Measurements from ENCODE around the gene MORN5.

Gene MORN5

DNA sequence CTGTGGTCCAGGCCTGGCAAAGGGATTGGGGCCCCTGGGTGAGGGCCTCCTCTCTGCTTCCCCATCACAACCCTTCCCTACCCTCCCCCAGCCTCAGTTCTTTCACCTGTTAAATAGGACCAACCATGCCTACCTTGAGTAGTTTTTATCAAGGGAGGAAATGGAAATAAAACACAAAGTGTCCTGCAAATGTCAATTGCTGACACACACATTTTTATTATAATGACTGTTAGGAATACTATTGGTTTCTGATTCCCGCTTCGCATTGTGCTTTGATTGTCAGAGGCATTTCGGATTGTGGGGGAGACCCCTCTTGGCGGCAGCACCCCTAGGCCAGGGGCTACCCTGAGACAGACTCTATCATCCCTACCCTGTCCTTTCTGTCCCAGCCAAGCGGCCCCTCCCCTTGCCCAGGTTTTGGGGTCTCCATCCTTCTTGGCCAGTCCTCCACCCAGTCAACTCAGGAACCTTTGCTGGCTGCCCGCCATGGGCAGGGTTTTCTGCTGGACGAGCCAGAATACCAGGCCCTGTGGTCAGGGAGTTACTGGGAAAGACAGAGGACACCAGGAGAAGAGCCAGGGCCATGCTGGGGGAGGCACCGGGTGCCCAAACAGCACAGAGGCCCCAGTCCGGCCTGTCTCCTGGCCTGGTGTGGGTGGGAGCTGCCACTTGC is 48.2 kb upstream of the MORN5 start (continued):
- TF ChIP-seq, protein P1, sequence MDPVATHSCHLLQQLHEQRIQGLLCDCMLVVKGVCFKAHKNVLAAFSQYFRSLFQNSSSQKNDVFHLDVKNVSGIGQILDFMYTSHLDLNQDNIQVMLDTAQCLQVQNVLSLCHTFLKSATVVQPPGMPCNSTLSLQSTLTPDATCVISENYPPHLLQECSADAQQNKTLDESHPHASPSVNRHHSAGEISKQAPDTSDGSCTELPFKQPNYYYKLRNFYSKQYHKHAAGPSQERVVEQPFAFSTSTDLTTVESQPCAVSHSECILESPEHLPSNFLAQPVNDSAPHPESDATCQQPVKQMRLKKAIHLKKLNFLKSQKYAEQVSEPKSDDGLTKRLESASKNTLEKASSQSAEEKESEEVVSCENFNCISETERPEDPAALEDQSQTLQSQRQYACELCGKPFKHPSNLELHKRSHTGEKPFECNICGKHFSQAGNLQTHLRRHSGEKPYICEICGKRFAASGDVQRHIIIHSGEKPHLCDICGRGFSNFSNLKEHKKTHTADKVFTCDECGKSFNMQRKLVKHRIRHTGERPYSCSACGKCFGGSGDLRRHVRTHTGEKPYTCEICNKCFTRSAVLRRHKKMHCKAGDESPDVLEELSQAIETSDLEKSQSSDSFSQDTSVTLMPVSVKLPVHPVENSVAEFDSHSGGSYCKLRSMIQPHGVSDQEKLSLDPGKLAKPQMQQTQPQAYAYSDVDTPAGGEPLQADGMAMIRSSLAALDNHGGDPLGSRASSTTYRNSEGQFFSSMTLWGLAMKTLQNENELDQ (tag by site-specific recombination; IDR thresholded peaks at IDR 0.05; ENCODE audit: low read depth), result no peak

- no peaks in the 10 kb centered on the region for H3K36me3 ChIP-seq (ENCODE audit: control insufficient read depth in 2 of 2, insufficient read depth in 1 of 2, low read length in 2 of 2)
- no peak overlapping the region for H3K27ac ChIP-seq (ENCODE audit: extremely low read depth, low read depth, low read length)
- ChIA-PET POLR2A (no interaction called here), CTCF (interaction anchor here (0.6 to 6.5 kb wide), 3 partner anchors 11 to 562 kb away, joined by 4 to 59 read pairs (median 4); no protein-coding TSS in a partner anchor)
- TF ChIP-seq ZNF707 (tag by site-specific recombination; IDR thresholded peaks at IDR 0.05) (no peak), ZNF510 (tag by site-specific recombination; IDR thresholded peaks at IDR 0.05; ENCODE audit: insufficient replicate concordance) (no peak), ZNF354C (tag by site-specific recombination; IDR thresholded peaks at IDR 0.05; ENCODE audit: borderline replicate concordance, low read depth) (no peak), YY1 (tag by site-specific recombination; IDR thresholded peaks at IDR 0.05) (no peak), ZEB2 (tag by site-specific recombination; IDR thresholded peaks at IDR 0.05) (no peak), ZNF37A (tag by site-specific recombination; IDR thresholded peaks at IDR 0.05) (no peak), ZNF146 (tag by site-specific recombination; IDR thresholded peaks at IDR 0.05) (no peak), ZNF211 (tag by site-specific recombination; IDR thresholded peaks at IDR 0.05; ENCODE audit: low read depth) (no peak), ZNF350 (tag by site-specific recombination; IDR thresholded peaks at IDR 0.05) (no peak), ZNF555 (tag by site-specific recombination; conservative IDR thresholded peaks at IDR 0.05) (no peak)
- TF ChIP-seq, protein P2, sequence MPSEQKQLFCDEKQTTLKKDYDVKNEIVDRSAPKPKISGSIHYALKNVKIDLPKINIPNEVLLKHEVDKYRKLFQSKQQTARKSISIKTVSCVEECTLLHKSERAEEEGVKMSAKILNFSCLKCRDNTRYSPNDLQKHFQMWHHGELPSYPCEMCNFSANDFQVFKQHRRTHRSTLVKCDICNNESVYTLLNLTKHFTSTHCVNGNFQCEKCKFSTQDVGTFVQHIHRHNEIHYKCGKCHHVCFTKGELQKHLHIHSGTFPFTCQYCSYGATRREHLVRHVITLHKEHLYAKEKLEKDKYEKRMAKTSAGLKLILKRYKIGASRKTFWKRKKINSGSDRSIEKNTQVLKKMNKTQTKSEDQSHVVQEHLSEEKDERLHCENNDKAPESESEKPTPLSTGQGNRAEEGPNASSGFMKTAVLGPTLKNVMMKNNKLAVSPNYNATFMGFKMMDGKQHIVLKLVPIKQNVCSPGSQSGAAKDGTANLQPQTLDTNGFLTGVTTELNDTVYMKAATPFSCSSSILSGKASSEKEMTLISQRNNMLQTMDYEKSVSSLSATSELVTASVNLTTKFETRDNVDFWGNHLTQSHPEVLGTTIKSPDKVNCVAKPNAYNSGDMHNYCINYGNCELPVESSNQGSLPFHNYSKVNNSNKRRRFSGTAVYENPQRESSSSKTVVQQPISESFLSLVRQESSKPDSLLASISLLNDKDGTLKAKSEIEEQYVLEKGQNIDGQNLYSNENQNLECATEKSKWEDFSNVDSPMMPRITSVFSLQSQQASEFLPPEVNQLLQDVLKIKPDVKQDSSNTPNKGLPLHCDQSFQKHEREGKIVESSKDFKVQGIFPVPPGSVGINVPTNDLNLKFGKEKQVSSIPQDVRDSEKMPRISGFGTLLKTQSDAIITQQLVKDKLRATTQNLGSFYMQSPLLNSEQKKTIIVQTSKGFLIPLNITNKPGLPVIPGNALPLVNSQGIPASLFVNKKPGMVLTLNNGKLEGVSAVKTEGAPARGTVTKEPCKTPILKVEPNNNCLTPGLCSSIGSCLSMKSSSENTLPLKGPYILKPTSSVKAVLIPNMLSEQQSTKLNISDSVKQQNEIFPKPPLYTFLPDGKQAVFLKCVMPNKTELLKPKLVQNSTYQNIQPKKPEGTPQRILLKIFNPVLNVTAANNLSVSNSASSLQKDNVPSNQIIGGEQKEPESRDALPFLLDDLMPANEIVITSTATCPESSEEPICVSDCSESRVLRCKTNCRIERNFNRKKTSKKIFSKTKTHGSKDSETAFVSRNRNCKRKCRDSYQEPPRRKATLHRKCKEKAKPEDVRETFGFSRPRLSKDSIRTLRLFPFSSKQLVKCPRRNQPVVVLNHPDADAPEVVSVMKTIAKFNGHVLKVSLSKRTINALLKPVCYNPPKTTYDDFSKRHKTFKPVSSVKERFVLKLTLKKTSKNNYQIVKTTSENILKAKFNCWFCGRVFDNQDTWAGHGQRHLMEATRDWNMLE (tag by site-specific recombination; conservative IDR thresholded peaks at IDR 0.05; ENCODE audit: low read depth), result no peak
- no peaks in the 10 kb centered on the region for H3K4me1 ChIP-seq (ENCODE audit: control insufficient read depth, insufficient read depth, low read length)
- H3K9me3 ChIP-seq (ENCODE audit: control insufficient read depth, insufficient read depth, low read depth, low read length), result no peaks in the 10 kb centered on the region
- H3K4me3 ChIP-seq (ENCODE audit: low read depth, low read length), result no peak overlapping the region
Measured at GRCh38 chr9:122112238-122112637, 47.5 kb upstream of the MORN5 start.

DNA sequence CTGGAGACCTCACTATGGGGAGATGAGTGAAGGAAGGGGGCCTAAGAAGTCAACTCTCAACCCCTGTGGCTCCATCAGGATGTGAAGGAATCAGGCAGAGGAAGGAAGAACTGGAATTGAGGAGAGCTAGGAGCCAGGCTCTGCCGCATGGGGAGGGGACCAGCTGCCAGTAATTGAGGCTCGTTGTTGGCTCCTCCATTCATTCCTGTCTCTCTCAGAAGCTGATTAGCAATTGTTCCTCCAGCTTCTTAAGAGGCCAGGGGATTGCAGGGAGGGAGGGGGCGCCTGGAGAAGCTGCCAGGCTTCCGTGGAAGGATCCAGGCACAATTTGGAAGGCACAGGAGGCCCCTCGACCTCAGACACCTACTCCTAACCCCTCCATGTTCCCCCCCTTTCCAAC is 46.1 kb upstream of the MORN5 start:
- ChIA-PET POLR2A (no interaction called here), CTCF (interaction anchor here (0.9 to 6.5 kb wide), 3 partner anchors 9 to 236 kb away, joined by 3 to 59 read pairs (median 8); no protein-coding TSS in a partner anchor)
- H3K36me3 ChIP-seq (ENCODE audit: control insufficient read depth in 2 of 2, insufficient read depth in 1 of 2, low read length in 2 of 2), result no peaks in the 10 kb centered on the region
- no peak overlapping the region for H3K4me3 ChIP-seq (ENCODE audit: low read depth, low read length)
- no peaks in the 10 kb centered on the region for H3K9me3 ChIP-seq (ENCODE audit: control insufficient read depth, insufficient read depth, low read depth, low read length)
- H3K4me1 ChIP-seq (ENCODE audit: control insufficient read depth, insufficient read depth, low read length), result no peaks in the 10 kb centered on the region
- no peak overlapping the region for H3K27ac ChIP-seq (ENCODE audit: extremely low read depth, low read depth, low read length)
- TF ChIP-seq GLI2 (tag by site-specific recombination; IDR thresholded peaks at IDR 0.05; ENCODE audit: borderline replicate concordance, low read depth) (no peak), KLF1 (tag by site-specific recombination; IDR thresholded peaks at IDR 0.05) (no peak), ZNF23 (tag by site-specific recombination; IDR thresholded peaks at IDR 0.05; ENCODE audit: borderline replicate concordance) (no peak), ZNF544 (tag by site-specific recombination; IDR thresholded peaks at IDR 0.05) (no peak), WT1 (tag by site-specific recombination; IDR thresholded peaks at IDR 0.05) (no peak), ZNF354C (tag by site-specific recombination; IDR thresholded peaks at IDR 0.05; ENCODE audit: borderline replicate concordance, low read depth) (no peak), ZNF555 (tag by site-specific recombination; conservative IDR thresholded peaks at IDR 0.05) (no peak), ZNF664 (tag by site-specific recombination; IDR thresholded peaks at IDR 0.05) (no peak), ZNF623 (tag by site-specific recombination; IDR thresholded peaks at IDR 0.05) (no peak), ZNF404 (tag by site-specific recombination; IDR thresholded peaks at IDR 0.05) (no peak), ZBTB11 (tag by site-specific recombination; conservative IDR thresholded peaks at IDR 0.05; ENCODE audit: low read depth) (no peak), ZNF433 (tag by site-specific recombination; IDR thresholded peaks at IDR 0.05; ENCODE audit: low read depth) (no peak), ZFP37 (tag by site-specific recombination; IDR thresholded peaks at IDR 0.05) (no peak)

Data from HEK293 (cell line).